NCI-H526 treated with DMSO at 0.1 percent for 48 hours (cell line): ENCODE data around the gene EIF2S3B.

Source experiments
- DNase-seq: peaks from one replicate; lab custom pipeline; 2025; lab: John Stamatoyannopoulos, UW

EIF2S3B gene

GRCh38 chr12:10554228-10554755 is 48.6 kb downstream of the EIF2S3B start:
- no peak for DNase-seq

GRCh38 chr12:10554756-10555481 is 49.2 kb downstream of the EIF2S3B start:
- DNase-seq, result no peak

DNA sequence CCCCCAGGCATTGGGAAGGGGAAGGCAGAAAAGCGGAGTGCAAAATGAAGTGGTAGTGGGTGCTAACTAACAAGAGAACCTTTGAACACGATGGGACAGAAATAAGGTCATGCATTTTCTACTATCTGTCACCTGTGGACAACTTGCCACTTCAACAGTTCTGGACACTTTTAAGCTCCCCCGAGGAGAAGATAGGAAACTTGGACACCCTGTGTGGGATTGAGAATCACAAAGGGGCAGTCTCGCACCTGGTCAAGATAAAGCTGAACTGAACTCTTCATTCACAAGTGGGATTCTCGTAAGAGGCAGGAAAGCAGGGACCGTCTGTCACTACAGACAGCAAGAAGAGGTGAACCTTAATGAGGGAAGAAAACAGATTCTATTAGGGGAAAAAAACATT is 51.6 kb downstream of the EIF2S3B start:
- DNase-seq, result no peak

DNA sequence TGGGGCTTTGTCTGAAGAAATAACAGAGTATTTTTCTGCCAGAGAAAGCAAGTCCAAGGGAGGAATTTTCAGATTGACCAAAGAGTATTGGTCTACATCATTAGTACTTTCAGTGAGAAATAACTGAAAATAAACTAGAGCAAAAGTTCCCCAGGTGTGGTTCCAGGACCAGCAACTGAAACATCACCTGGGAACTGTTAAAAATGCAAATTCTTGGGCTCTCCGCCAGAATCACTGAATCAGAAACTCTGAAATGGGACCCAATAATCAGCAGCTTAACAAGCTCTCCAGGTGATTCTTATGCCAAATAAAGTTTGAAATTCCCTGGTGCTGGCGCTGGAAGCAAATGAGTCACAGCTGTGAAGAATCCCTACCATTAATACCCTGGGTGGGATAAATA is 52.1 kb downstream of the EIF2S3B start:
- DNase-seq, result peak; percentile 49
